ENCODE measurements around the gene PLA2G4B.

DNA sequence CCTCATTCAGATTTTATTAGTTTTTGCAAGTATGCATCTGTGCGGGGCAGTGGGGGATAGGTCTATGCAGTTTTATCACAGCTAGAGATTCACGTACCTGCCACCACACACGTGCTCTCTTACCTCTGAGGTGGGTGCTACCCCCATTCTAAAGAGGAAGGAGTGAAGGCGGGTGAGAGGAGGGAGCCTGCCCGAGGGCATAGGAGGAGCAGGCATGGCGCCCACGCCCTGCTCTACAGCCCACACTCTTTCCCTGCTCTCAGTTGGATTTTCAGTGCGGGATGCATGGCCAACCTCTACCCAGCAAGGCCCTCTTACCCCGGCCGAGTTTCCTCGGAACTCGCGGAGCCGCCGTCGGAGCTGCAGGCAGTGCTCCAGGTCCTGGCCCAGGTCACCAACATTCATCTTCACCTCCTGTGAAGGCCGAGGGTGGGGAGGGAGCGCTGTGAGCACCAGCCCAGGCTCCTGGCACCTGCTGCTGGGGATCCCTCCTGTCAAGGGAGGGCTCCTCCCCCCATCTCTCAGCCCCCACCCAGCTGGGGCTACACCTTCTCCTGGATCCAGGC is 26.9 kb downstream of the PLA2G4B start:
- TF ChIP-seq, protein P1, sequence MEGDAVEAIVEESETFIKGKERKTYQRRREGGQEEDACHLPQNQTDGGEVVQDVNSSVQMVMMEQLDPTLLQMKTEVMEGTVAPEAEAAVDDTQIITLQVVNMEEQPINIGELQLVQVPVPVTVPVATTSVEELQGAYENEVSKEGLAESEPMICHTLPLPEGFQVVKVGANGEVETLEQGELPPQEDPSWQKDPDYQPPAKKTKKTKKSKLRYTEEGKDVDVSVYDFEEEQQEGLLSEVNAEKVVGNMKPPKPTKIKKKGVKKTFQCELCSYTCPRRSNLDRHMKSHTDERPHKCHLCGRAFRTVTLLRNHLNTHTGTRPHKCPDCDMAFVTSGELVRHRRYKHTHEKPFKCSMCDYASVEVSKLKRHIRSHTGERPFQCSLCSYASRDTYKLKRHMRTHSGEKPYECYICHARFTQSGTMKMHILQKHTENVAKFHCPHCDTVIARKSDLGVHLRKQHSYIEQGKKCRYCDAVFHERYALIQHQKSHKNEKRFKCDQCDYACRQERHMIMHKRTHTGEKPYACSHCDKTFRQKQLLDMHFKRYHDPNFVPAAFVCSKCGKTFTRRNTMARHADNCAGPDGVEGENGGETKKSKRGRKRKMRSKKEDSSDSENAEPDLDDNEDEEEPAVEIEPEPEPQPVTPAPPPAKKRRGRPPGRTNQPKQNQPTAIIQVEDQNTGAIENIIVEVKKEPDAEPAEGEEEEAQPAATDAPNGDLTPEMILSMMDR (IDR thresholded peaks at IDR 0.05): no peak
- no peak for TF ChIP-seq POLR2A (IDR thresholded peaks at IDR 0.05)
